Bronchial epithelial cell (primary cell): ENCODE results near the gene WWP2. TPM values are rescaled to one million over a fixed set of nuclear protein-coding genes. Genes with fewer than 3 reads are reported as not detected.
"Not testable (repeated sequence)": the region's sequence is repeated elsewhere in the genome, so short reads cannot be mapped to it uniquely, and the experiment has no call there.

ENCODE experiments used
- DNase-seq: peaks from one replicate; pipeline ENCODE4 v3.0.0-alpha.2; 2010; ENCODE audit warnings: low read depth
- FAIRE-seq: peaks from 2 replicates; lab custom pipeline; 2011; peaks lifted over from hg19 to GRCh38; lab: Jason Lieb, UNC
- H3K27me3 ChIP-seq: 2 replicates; pipeline ENCODE4 v1.5.1; 2011; ENCODE audit warnings: low read length; ENCODE audit not compliant: control insufficient read depth, insufficient read depth
- H3K36me3 ChIP-seq: 2 replicates; pipeline ENCODE4 v1.5.1; 2011; ENCODE audit warnings: low read length; ENCODE audit not compliant: control insufficient read depth, insufficient read depth
- H3K4me3 ChIP-seq: 2 replicates; pipeline ENCODE4 v1.5.1; 2011; ENCODE audit warnings: mild to moderate bottlenecking, low read depth, low read length, control low read depth
- total RNA-seq: library from RNA; depleted of rRNA; stranded (reverse); fragments of >200 nt; gene quantifications from 2 replicates; pipeline ENCODE4 v1.2.1, GENCODE V29; 2014
- TF ChIP-seq, protein P1 (sequence below): IDR thresholded peaks from 2 replicates; pipeline ENCODE4 v1.5.1; 2011; ENCODE audit warnings: mild to moderate bottlenecking, moderate library complexity, low read length, control low read depth, inconsistent platforms; ENCODE audit not compliant: insufficient read depth, severe bottlenecking

Gene WWP2
- total RNA-seq, 1 donor from 2014 or later = 15.0 TPM

DNA sequence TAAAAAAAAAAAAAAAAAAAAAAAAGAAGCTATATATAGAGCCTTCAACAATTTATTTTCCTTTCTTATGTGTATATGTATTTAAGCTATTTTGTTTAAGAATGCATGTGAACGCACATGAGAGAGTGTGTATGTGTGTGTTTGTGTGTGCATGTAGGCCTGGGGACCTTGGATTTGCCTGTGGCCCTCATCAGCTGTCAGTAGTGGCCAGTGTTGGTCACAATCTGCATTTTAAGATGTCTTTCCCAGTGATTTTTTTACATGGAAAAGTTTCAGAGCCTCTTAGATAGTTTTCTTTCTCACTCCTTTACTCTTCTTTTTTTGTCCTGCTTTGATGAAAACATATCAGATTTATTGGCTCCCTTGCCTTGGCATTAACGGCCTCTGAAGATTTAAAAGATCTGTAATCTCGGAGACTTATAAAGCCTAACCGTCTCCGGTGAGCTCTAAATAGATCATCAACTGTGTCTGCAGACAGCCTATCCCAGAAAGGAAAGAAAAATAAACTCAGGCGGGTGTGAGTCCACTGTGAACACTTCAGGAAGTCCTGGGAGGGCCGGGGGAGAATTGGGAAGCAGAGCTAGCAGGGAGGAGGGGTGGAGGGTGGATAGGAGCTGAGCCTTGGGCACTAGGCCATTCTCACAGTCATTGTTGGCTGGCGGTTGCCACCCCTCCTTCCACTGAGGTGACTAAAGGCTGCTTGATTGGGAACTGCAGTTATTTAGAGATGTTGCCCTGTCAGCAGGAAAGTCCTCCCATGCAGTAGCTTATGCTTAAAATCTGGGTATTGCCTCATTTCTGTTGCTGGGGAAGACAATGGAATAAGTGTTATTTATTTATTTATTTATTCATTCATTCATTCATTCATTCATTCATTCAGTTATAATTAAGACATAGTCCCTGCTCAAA is 86.8 kb downstream of the WWP2 start:
- Histone ChIP-seq H3K36me3 (no peaks in the 10 kb centered on the region), H3K4me3 (no peak overlapping the region), H3K27me3 (no peaks in the 10 kb centered on the region)
- FAIRE-seq (no peak), DNase-seq (peak; percentile 14)
- TF ChIP-seq, protein P1, sequence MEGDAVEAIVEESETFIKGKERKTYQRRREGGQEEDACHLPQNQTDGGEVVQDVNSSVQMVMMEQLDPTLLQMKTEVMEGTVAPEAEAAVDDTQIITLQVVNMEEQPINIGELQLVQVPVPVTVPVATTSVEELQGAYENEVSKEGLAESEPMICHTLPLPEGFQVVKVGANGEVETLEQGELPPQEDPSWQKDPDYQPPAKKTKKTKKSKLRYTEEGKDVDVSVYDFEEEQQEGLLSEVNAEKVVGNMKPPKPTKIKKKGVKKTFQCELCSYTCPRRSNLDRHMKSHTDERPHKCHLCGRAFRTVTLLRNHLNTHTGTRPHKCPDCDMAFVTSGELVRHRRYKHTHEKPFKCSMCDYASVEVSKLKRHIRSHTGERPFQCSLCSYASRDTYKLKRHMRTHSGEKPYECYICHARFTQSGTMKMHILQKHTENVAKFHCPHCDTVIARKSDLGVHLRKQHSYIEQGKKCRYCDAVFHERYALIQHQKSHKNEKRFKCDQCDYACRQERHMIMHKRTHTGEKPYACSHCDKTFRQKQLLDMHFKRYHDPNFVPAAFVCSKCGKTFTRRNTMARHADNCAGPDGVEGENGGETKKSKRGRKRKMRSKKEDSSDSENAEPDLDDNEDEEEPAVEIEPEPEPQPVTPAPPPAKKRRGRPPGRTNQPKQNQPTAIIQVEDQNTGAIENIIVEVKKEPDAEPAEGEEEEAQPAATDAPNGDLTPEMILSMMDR = no peak

DNA sequence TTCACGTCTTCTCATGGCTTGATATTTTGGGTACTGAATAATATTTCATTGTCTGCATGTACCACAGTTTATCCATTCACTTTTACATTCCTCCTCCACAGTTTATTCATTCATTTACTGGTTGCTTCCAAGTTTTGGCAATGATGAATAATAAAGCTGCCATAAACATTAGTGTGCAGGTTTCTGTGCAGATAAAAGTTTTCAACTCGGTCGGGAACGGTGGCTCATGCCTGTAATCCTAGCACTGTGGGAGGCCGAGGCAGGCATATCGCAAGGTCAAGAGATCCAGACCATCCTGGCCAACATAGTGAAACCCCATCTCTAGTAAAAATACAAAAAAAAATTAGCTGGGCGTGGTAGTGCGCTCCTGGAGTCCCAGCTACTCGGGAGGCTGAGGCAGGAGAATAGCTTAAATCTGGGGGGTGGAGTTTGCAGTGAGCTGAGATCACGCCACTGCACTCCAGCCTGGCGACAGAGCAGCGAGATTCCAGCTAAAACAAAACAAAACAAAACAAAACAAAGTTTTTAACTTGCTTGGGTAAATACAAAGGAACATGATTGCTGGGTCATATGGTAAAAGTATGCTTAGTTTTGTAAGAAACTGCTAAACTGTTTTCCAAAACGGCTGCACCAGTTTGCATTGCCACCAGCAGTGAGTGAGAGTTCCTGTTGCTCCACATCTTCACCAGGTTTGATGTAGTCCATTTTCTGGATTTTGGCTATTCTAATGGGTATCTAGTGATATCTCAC is 89.5 kb downstream of the WWP2 start:
- Histone ChIP-seq H3K27me3 (no peaks in the 10 kb centered on the region), H3K36me3 (no peaks in the 10 kb centered on the region), H3K4me3 (no peak overlapping the region)
- FAIRE-seq (no peak), DNase-seq (no peak)
- TF ChIP-seq, protein P1 = no peak

DNA sequence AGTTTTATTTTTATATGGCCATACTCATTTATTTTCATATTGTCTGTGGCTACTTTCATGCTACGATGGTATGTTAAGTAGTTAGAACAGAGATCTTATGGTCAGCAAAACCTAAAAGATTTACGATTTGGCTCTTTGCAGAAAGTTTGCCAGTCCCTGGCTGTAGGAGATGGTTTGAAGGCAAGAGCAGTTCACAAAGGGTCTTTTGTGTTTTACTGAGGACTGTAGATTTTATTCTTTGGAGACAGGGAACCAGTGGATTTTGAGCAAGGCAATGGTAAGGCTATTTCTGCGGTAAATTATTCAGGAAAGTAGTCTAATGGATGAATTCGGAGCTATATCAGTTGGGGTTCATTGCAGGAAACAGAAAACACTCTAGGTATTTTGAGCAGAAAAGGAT is 90.7 kb downstream of the WWP2 start:
- TF ChIP-seq, protein P1 = no peak
- H3K36me3 ChIP-seq = no peaks in the 10 kb centered on the region
- H3K27me3 ChIP-seq = no peaks in the 10 kb centered on the region
- no peak overlapping the region for H3K4me3 ChIP-seq
- FAIRE-seq = no peak
- no peak for DNase-seq

DNA sequence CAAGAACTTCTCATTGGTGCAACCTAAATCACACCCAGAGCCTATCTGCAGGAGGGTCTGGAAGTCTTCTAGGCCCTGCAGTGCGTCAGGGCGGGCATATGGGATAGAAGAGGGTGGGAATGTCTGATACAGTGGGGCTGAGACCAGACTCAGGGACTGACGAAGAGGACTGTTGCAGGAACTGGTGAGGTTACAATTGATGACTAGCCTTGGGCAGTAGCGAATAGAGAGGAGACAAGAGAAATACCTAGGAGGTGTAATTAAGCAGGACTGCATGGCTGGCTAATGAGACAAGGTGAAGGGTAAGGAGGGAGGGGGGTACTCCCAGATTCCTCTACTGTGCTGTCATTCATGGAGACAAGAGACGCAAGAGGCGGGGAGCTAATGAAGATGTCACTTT is 91.3 kb downstream of the WWP2 start:
- no peak overlapping the region for H3K4me3 ChIP-seq
- H3K27me3 ChIP-seq = no peaks in the 10 kb centered on the region
- DNase-seq (no peak), FAIRE-seq (no peak)
- TF ChIP-seq, protein P1 = no peak
- H3K36me3 ChIP-seq = peaks cover 2% of the 10 kb centered on the region

DNA sequence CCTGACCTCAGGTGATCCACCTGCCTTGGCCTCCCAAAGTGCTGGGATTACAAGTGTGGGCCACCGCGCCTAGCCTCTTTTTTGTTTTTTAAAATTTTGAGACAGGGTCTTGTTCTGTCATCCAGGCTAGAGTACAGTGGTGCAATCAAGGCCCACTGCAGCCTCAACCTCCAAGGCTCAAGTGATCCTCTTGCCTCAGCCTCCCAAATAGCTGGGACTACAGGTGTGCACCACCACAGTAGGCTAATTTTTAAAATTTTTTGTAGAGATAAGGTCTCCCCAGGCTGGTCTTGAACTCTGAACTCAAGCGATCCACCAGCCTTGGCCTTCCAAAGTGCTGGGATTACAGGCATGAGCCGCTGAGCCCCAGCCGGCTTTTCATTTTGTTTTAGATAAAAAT is 92.6 kb downstream of the WWP2 start:
- not testable (repeated sequence) for DNase-seq, H3K4me3 ChIP-seq, H3K36me3 ChIP-seq, FAIRE-seq, H3K27me3 ChIP-seq

DNA sequence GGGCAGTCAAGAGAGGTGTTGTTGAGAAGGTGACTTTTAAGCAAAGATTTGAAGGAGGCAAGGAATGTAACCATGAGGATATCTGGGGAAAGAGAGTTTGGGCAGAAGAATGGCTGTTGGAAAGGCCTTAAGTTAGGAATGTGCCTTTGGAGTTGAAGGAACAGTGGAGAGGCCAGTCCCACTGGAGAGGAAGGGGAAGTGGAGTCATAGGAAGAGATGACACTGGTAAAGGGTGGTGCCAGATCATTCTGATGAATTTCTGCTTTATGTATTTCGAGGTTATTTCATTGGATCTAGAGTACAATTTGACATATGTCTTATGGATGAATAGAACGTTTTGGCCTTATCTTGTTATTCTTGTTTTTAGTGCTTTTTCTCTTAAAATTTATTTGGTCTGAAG is 93.5 kb downstream of the WWP2 start:
- Histone ChIP-seq H3K27me3 (no peaks in the 10 kb centered on the region), H3K4me3 (no peak overlapping the region), H3K36me3 (peaks cover 2% of the 10 kb centered on the region)
- FAIRE-seq (no peak), DNase-seq (no peak)
- TF ChIP-seq, protein P1 = no peak
